Measurements from ENCODE around the gene NRF1.

- TF ChIP-seq CTCF (IDR thresholded peaks at IDR 0.05): peak in 1 of 3 experiments; percentile 19
- no peak for TF ChIP-seq POLR2A (IDR thresholded peaks at IDR 0.05)
- TF ChIP-seq POLR2AphosphoS5 (IDR thresholded peaks at IDR 0.05; ENCODE audit: insufficient read depth in 1 of 2, low read depth in 1 of 2): no peak
These were observed 52.8 kb downstream of the NRF1 start for GRCh38 chr7:129664029-129665012.

All from vagina (tissue), 2 donors.